GM18858 (cell line): ENCODE results near the gene GLOD4.
"Not testable (repeated sequence)": the region's sequence is repeated elsewhere in the genome, so short reads cannot be mapped to it uniquely, and the experiment has no call there.

Experiments
- ATAC-seq: cut with Tn5 transposase; IDR thresholded peaks from one replicate; pipeline ENCODE4 v1.9.1; 2021; ENCODE audit not compliant: unreplicated experiment

Gene GLOD4

DNA sequence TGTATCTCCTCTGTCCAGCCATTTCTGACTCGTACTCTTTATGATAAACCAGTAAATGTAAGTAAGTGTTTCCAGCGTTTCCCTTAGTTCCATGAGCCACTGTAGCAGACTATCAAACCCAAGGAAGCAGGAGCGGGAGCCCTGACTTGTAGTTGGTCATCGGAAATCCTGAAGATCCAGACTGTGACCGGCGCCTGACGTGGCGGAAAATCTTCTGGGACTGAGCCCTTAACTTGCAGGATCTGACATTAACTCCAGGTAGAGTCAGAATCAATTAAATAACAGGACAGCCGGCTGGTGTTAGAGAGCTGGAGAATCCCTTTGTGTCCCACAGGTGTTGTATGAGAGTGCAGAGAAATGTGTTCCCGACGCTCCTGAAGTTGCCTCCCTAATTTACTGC lies 4.0 kb downstream of the GLOD4 start:
- ATAC-seq, result no peak

DNA sequence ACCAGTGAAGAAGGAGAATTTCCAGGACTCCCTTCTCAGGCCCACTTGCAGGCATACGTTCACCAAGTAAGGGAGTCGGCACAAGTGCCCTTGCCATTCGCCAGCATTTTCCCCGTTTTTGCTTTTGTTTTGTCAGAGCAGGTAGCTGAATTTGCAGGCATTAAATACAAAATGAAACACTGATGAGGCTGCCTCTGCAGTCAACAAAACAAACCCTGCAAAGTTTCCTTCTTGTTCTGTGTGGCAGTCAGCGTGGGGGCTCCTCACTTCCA lies 7.8 kb downstream of the GLOD4 start:
- no peak for ATAC-seq

DNA sequence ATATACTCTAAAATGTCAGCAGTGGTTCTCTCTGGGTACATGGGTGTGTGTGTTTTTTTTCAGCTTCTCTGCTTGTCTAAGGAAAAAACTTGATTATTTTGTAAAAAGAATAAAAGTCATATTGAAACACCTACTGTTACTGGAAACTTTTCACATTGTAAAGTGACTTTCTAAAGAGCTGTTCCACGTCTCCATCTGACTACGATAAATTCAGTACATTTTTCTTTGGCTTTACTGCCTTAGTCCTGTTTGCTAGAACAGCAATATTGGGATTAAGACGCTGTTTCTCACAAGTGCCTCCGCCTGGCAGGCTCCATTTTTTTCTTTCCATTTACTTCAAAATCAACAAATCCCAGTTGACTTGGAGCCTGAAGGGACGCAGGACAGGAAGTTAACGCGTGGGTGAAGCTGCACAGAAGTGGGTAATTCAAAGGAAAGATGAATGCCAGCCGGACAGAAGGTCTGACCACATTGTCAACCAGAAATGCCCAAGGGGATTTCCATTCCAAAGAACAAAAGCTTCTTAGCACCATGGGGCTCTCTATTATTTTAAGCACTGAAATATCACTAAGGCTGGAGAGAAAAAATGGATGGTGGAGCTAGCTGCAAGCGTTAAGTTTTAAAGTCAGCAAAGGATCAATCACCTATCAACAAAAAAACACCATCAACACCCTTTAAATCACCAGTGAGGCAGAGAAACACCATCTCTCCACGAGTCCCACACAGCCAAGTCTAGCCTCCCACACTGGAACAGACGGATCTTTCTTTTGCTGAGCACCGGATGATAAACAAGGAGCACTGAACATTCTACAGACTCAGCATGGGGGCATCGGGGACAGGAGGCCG lies 8.4 kb downstream of the GLOD4 start:
- ATAC-seq, result no peak

- ATAC-seq, result no peak
Measured at GRCh38 chr17:773016-773415, 9.1 kb downstream of the GLOD4 start.

DNA sequence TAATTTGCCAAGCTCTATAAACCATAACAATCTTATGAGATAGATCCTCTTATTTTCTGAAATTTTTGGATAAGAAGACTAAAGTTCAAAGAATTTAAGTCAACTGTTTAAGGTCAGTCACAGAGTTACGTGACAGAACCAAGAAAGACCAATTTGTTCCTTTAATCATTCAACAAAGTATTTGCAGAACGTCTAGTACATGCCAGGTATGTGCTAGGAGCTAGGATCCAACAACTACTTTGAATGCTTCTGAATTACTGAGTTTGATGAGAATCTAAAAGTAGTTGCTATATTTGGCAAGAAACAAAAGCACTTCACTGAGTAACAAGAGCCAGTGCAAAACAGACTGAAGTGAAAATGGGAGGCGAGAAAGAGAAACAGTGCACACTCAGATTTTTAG lies 15.0 kb downstream of the GLOD4 start:
- no peak for ATAC-seq

- no peak for ATAC-seq
Measured at GRCh38 chr17:760371-760770, 21.7 kb downstream of the GLOD4 start.

- ATAC-seq, result no peak
Measured at GRCh38 chr17:759964-760363, 22.1 kb downstream of the GLOD4 start.

DNA sequence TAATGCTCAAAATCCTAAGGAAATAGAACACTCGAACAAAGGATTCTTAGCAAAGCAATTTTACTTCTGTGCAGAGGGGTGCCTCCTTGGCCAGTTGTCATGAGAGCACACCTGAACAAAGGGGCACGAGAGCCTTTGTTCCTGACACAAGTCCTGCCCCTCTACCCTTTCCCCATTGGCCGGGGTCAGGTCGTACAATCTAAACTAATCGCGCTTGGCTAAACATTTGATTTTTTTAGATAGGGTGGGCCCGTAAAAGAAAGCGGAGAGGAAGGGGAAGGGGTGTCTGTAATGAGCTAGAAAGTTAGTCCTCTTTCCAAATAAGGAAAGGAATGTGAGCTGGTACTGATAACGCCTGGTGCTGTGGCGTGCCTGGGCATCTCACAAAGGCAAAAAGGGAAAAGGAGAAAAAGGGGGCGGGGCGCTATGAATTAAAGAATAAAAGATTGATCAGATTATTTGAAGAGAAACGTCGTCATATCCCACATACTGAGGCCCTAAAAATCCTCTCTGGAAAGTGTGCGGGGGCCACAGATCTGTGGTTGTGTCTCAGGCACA lies 26.0 kb downstream of the GLOD4 start:
- ATAC-seq, result not testable (repeated sequence)

- ATAC-seq, result not testable (repeated sequence)
Measured at GRCh38 chr17:755319-755961, 26.6 kb downstream of the GLOD4 start.

GRCh38 chr17:753418-753817 lies 28.7 kb downstream of the GLOD4 start:
- ATAC-seq, result no peak

GRCh38 chr17:752620-753219 lies 29.4 kb downstream of the GLOD4 start:
- peak; percentile 11 for ATAC-seq

DNA sequence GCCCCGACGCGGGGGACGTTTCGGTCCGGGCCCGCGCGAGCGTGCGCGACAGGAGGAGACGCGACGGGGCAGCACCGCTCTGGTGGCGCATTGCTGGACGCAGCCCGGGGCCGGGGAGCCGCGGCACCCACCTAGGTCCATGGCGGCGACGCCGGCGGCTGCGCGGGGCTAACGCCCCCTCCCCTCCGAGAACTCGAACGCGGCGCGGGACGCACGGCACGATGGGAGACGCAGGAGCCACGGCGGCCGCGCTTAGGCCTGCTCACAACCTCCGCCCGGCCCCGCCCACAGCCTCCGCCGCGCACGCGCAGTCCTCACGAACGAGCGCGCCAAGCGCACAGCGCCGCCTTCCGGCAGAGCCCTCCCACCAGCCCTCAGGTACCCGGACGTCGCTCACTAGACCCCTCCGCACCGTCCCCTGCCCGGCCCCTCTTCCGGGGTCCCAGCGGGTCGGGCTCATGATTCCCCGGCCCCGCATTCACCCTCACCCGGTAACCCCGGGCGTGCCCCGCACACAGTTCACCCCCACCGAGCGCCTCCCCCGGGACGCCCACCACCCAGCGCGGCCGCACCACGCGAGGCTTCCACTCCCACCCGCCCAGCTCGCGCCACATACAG lies 30.0 kb downstream of the GLOD4 start, which contains the start of gene GEMIN4:
GEMIN4 (minus strand) TSS at position 263 of the 618 bp plus-strand sequence; CDS start at position 141, 122 bp downstream.
- peak; percentile 56 for ATAC-seq

GRCh38 chr17:751269-752001 lies 30.6 kb downstream of the GLOD4 start:
- ATAC-seq, result no peak

GRCh38 chr17:750431-751037 lies 31.5 kb downstream of the GLOD4 start:
- ATAC-seq, result no peak

GRCh38 chr17:749359-749758 lies 32.7 kb downstream of the GLOD4 start:
- ATAC-seq, result not testable (repeated sequence)

DNA sequence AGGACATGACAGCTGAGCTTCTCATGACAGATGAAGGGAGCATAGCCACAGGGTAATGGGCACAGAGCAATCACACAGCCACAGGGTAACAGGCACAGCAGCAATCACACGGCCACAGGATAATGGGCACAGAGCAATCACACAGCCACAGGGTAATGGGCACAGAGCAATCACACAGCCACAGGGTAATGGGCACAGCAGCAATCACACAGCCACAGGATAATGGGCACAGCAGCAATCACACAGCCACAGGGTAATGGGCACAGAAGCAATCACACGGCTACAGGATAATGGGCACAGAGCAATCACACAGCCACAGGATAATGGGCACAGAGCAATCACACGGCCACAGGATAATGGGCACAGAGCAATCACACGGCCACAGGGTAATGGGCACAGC lies 33.5 kb downstream of the GLOD4 start:
- ATAC-seq, result not testable (repeated sequence)

DNA sequence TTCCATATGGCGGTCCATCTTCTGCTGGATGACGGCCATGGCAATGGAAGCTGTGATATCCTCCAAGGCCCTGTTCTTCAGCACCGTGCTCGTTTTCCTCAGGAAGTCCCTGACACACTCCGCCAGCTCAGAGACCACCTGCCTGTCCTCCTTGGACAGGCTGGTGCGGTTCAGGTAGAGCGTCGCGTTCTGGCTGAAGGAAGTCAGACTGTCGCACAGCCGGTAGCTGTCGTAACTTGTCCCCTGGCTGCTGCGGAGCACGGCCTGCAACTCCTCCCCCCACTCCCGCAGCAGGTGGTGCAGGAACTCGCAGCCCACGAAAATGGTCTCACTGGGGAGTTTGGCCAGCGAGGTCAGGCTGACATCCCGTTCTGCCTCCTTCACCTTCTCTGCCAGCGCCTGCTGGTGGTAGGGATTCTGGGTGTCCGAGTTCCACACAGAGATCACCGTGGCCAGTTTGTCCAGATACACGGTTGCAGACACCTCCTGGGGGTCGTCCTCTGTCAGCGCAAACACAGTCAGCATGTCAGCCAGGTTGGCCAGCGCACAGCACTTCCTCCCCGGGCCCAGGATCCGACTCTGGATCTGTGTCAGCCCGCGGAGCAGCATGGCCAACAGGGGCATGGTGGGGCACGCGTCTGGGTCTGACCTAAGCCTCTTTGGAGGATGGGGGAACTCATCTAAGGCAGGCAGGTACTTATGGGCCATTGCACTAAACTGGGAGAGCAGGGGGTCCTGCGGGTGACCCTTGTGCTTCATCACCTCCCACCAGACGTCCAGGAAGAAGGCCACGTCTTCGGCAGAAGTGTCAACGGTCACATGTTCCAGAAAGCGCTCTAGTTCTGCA lies 35.1 kb downstream of the GLOD4 start:
- ATAC-seq, result no peak

DNA sequence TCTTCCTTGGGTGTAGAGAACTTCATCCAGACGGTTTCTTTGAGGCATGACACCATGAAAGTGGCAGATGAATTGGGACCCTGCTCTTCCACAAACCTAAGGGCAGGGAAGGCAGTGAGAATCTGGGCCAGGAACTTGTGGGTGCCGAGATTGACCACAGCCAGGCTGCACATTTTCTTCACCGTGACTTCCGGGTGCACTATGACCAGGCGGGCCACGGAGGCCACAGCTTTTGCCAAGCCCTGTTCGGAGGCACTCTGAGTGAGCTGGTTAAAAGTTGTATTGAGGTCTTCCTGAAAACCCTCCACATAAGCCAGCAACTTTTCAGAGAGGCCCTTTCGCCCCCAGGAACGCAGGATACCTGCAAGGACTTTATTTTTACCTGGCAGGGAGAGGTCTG lies 35.9 kb downstream of the GLOD4 start:
- ATAC-seq, result no peak

DNA sequence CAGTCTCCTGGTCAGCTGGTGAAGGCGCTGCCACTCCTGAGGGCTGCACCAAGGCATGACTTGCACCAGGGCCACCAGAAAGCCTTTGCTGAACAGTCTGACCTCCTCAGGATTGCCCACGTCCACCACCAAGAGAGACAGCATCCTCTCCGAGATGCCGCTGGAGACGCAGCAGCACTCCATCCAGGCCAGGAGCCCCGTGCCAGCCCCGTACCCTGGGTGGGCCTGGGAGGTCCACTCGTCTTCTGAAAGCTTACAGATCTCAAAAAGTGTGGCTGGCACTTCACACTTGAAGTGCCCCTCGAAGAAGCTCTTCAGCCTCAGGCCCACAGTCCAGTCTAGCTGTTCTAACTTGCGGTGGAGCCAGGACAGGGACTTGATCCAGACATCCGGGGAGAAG lies 36.7 kb downstream of the GLOD4 start:
- no peak for ATAC-seq
